GM12874 (cell line): Measurements from ENCODE around the gene C1QTNF9.

Experiments used
- TF ChIP-seq, protein P1 (sequence below): IDR thresholded peaks from 2 replicates; pipeline ENCODE4 v1.5.1; 2011; ENCODE audit warnings: low read depth, mild to moderate bottlenecking, control low read depth, low read length, moderate library complexity; ENCODE audit not compliant: insufficient read depth

Gene C1QTNF9

DNA sequence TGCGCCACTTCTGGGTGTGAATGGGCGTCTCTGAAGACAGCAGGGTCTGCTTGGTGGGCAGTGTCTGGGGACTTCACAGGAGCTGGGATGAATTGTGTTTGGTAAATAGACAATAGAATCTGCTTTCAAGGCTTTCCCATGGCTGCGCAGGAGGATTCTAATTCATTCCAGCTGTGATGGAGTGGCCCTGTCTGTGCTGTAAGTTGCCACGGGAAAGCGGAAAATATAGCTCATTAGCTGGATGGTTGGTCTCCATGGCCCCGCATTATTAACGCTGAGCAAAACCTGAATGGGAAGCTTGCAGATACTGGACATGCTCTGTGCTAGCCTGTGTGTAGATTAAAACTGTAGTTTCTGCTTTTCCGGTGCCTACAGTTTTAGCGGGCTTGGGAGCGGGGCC, 15.6 kb upstream of the C1QTNF9 start:
- TF ChIP-seq, protein P1, sequence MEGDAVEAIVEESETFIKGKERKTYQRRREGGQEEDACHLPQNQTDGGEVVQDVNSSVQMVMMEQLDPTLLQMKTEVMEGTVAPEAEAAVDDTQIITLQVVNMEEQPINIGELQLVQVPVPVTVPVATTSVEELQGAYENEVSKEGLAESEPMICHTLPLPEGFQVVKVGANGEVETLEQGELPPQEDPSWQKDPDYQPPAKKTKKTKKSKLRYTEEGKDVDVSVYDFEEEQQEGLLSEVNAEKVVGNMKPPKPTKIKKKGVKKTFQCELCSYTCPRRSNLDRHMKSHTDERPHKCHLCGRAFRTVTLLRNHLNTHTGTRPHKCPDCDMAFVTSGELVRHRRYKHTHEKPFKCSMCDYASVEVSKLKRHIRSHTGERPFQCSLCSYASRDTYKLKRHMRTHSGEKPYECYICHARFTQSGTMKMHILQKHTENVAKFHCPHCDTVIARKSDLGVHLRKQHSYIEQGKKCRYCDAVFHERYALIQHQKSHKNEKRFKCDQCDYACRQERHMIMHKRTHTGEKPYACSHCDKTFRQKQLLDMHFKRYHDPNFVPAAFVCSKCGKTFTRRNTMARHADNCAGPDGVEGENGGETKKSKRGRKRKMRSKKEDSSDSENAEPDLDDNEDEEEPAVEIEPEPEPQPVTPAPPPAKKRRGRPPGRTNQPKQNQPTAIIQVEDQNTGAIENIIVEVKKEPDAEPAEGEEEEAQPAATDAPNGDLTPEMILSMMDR = no peak

DNA sequence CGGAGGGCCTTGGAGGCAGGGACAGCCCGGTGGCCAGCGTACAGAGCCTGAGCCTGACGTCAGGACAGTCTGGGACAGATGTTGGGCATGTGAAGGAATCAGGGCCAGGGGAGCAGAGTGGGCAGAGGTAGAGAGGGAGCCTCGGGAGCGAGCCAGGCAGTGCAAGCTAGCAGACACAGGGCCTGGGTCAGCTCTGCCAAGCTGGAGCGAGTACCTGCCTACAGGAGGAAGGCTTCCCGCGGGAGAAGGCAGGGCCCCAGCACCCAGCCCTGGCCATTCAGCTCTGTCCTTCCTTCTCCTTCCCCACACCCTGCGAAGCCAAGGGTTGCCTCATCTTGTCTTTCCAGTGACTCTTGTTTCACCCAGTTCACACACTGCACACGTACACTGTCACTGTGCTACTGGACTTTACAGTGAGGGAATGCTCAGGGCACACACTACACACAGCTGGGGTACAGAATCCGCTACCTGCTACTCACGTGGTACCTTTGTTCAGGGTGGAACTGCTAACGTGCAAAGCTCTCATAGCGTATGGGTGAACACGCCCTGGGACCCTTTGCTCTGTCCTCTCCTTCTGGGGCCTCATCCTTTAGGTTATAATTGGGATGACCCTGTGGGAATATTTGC, 9.8 kb upstream of the C1QTNF9 start:
- TF ChIP-seq, protein P1 = no peak

DNA sequence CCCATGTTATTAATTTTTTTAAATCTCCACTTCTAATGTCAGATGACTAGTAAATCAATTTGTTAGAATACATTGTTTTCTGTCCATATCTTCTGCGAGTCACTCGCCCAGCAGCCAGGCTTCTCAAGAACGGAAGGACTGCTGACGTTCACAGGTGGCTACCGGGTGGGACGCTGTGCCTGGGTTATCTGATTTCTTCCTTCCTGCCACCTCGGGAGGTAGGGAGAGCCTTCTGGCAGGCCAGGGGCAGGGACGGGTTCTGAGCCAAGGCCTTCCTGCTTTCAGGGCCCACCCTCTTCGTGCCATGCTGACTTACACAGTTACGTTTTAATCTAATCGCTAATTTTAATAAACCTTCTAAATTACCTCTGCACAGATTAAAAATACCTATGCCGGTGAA, 7.9 kb upstream of the C1QTNF9 start:
- TF ChIP-seq, protein P1 = no peak

DNA sequence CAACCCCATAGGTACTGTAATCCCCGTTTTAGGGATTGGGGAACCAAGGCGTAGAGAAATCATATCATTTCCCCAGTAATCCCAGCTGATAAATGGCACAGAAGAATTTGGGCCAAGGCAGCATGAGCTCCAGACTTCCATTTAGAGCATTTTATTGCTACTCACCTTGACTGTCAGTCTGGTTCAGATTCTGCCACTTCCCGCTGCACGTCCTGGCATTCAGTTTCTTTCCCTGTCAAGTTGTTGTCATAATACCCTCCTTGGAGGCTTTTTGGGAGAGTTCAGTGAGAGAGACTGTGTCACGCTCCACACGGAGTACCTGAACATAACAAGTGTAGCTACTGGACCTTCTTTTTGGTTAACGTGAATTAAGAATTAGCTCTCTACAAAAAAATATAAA, 7.5 kb upstream of the C1QTNF9 start:
- TF ChIP-seq, protein P1 = no peak

DNA sequence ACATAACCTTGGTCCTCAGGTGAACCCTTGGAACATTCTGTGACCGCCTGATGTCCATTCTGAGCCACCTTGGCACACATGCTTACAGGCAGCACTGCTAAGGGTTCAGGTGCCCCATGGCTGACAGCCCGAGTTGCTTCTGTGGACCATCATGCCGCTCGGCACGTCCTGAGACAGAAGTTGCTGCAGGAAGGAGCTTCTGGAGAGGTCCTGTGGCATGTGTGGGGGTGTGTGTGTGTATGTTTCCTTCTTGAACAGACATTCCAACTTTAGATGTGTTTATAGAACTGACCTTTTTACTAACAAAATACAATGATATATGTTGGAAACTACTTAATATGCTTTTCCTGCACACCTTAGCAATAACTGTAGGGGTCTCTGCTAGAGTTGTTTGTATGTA, 4.8 kb upstream of the C1QTNF9 start:
- TF ChIP-seq, protein P1 = no peak

DNA sequence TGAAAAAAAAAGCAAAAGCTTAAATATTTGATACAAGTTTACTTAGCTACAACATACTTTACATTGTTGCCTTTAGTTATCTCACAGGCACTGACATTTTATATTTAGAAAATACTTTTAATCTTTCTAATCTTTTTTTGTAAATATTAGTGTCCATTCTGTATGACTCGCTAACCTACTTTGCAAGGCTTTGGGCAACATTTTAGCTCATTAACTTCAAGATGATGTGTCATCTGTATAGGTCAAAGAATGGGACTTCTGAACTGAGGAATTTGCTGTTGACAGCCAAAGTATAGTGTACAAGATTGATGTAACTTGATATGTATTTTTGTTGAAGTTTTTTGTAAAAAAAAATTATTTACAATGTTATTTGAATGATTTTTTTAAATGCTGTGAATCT, 2.7 kb upstream of the C1QTNF9 start:
- TF ChIP-seq, protein P1 = no peak

DNA sequence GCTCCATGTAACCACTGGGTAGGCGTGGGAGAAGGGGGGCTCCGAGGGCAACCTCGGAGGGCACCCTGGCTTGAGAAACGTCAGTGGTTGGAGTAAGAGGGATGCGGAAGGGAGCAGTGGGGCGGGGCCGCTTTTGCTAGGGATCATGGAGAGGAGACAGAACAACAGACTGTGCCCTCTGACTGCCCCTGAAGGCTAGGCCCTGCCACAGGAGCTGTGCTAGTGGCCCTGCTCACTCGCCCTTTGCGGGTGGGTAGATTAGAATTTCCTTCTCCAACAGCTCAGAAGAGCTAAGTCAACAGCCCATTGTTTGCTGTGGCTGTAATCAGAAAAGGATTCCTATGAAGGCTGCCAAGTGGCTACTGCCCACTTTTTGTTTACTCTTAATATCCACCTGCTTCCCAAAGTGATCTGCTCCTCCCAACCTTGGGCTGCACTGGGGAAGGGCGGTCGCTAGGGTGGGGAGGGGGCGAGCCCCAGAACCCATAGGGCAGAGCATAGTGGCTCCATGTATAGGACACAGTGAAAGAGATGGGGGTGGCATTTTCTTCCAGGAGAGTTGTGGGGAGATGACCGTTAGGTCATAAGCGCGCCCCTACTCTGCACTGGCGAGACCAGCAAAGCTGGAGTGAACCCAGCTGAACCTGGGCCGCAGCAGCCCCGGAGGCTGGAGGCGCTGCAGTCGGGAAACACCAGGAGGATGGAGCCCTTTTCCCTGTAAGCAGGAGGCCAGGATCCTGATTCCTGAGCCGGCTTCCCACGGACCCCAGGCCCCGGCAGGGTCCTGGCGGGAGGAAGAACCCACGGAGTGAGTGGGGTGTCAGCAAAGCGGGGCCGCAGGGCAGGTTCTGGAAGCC, 1.9 kb upstream of the C1QTNF9 start:
- TF ChIP-seq, protein P1 = no peak
